ENCODE data around the gene PTPRD. TPM values are rescaled to one million over a fixed set of nuclear protein-coding genes. Genes with fewer than 3 reads are reported as not detected.

PTPRD gene
- total and polyA plus RNA-seq, 2 donors (not counting 1 experiment from before 2014, with no cell fraction given): not detected

GRCh38 chr9:8961186-8961851, 1651.5 kb downstream of the PTPRD start:
- intact Hi-C loops (cut with micrococcal nuclease): no loop called here
- Histone ChIP-seq H3K9me3 (ENCODE audit: control extremely low read depth in 1 of 3, control insufficient read depth in 2 of 3, insufficient read depth in 1 of 3, low read length in 2 of 3) (no peaks in the 10 kb centered on the region), H2AFZ (ENCODE audit: insufficient read depth, low read depth, low read length, poor library complexity, severe bottlenecking) (no peak overlapping the region), H3K9ac (ENCODE audit: low read length) (no peak overlapping the region), H3K27ac (ENCODE audit: low read length in 2 of 2) (no peak overlapping the region), H3K27me3 (replicated peaks in 1 of 4; ENCODE audit: control extremely low read depth in 1 of 4, control insufficient read depth in 3 of 4, insufficient read depth in 4 of 4, low read length in 3 of 4) (no peaks in the 10 kb centered on the region), H3K4me3 (ENCODE audit: control extremely low read depth in 1 of 5, extremely low read depth in 1 of 5, insufficient read depth in 1 of 5, low read depth in 2 of 5, low read length in 4 of 5) (no peak overlapping the region), H3K79me2 (ENCODE audit: control insufficient read depth, insufficient read depth, low read length) (no peaks in the 10 kb centered on the region), H4K20me1 (ENCODE audit: control insufficient read depth, insufficient read depth, low read length, poor library complexity, severe bottlenecking) (no peaks in the 10 kb centered on the region), H3K36me3 (replicated peaks in 1 of 2; ENCODE audit: control extremely low read depth in 1 of 2, control insufficient read depth in 1 of 2, extremely low read depth in 1 of 2, insufficient read depth in 2 of 2, low read length in 1 of 2) (no peaks in the 10 kb centered on the region), H3K4me2 (replicated peaks; ENCODE audit: low read depth, low read length, poor library complexity, severe bottlenecking) (no peak overlapping the region), H3K4me1 (ENCODE audit: control insufficient read depth in 2 of 2, insufficient read depth in 2 of 2, low read length in 2 of 2) (no peaks in the 10 kb centered on the region)
- WGBS (ENCODE audit: insufficient coverage): 88% methylated on average over 4 of the region's 4 CpGs
- DNase-seq: no peak
- Mint-ChIP-seq H3K27ac (no peak overlapping the region), H3K4me3 (no peak overlapping the region), H3K9me3 (ENCODE audit: insufficient read depth) (peaks cover 4% of the 10 kb centered on the region), H3K27me3 (no peaks in the 10 kb centered on the region), H3K4me1 (no peaks in the 10 kb centered on the region)
- TF ChIP-seq CTCF (IDR thresholded peaks at IDR 0.05): no peak
- no peak for TF ChIP-seq EZH2 (IDR thresholded peaks at IDR 0.05; ENCODE audit: borderline replicate concordance, insufficient read depth, low read depth, low read length, poor library complexity, severe bottlenecking)
- ChIA-PET POLR2A (no interaction called here), CTCF (no interaction called here)
- ATAC-seq (ENCODE audit: low read depth): no peak

GRCh38 chr9:8960254-8960653, 1652.5 kb downstream of the PTPRD start:
- ChIA-PET POLR2A (no interaction called here), CTCF (no interaction called here)
- Mint-ChIP-seq H3K4me1 (no peaks in the 10 kb centered on the region), H3K9me3 (ENCODE audit: insufficient read depth) (peaks cover 4% of the 10 kb centered on the region), H3K27ac (no peak overlapping the region), H3K27me3 (no peaks in the 10 kb centered on the region), H3K4me3 (no peak overlapping the region)
- TF ChIP-seq EZH2 (IDR thresholded peaks at IDR 0.05; ENCODE audit: borderline replicate concordance, insufficient read depth, low read depth, low read length, poor library complexity, severe bottlenecking) (no peak), CTCF (IDR thresholded peaks at IDR 0.05) (no peak)
- ATAC-seq (ENCODE audit: low read depth): no peak
- H3K79me2 ChIP-seq (ENCODE audit: control insufficient read depth, insufficient read depth, low read length): no peaks in the 10 kb centered on the region
- H3K4me1 ChIP-seq (ENCODE audit: control insufficient read depth in 2 of 2, insufficient read depth in 2 of 2, low read length in 2 of 2): no peaks in the 10 kb centered on the region
- H3K4me3 ChIP-seq (ENCODE audit: control extremely low read depth in 1 of 5, extremely low read depth in 1 of 5, insufficient read depth in 1 of 5, low read depth in 2 of 5, low read length in 4 of 5): no peak overlapping the region
- no peaks in the 10 kb centered on the region for H3K36me3 ChIP-seq (replicated peaks in 1 of 2; ENCODE audit: control extremely low read depth in 1 of 2, control insufficient read depth in 1 of 2, extremely low read depth in 1 of 2, insufficient read depth in 2 of 2, low read length in 1 of 2)
- H4K20me1 ChIP-seq (ENCODE audit: control insufficient read depth, insufficient read depth, low read length, poor library complexity, severe bottlenecking): no peaks in the 10 kb centered on the region
- no peak overlapping the region for H2AFZ ChIP-seq (ENCODE audit: insufficient read depth, low read depth, low read length, poor library complexity, severe bottlenecking)
- no peak overlapping the region for H3K9ac ChIP-seq (ENCODE audit: low read length)
- no peaks in the 10 kb centered on the region for H3K9me3 ChIP-seq (ENCODE audit: control extremely low read depth in 1 of 3, control insufficient read depth in 2 of 3, insufficient read depth in 1 of 3, low read length in 2 of 3)
- intact Hi-C loops (cut with micrococcal nuclease): no loop called here
- H3K27me3 ChIP-seq (replicated peaks in 1 of 4; ENCODE audit: control extremely low read depth in 1 of 4, control insufficient read depth in 3 of 4, insufficient read depth in 4 of 4, low read length in 3 of 4): no peaks in the 10 kb centered on the region
- 93% methylated on average over 3 of the region's 3 CpGs for WGBS (ENCODE audit: insufficient coverage)
- no peak overlapping the region for H3K4me2 ChIP-seq (replicated peaks; ENCODE audit: low read depth, low read length, poor library complexity, severe bottlenecking)
- DNase-seq: no peak
- H3K27ac ChIP-seq (ENCODE audit: low read length in 2 of 2): no peak overlapping the region

Data from B cell (primary cell).